T-helper 2 cell (primary cell): ENCODE measurements around the gene SCGB1A1.
A peak's percentile ranks its signal among the peaks of the same experiment; 100 is the strongest.
"Not testable (repeated sequence)": the region's sequence is repeated elsewhere in the genome, so short reads cannot be mapped to it uniquely, and the experiment has no call there.

ENCODE experiments used
- DNase-seq, 5 experiments: peaks; one replicate each; pipeline versions ENCODE4 v3.0.0 to v3.0.0-alpha.2; 2012 to 2022
- total RNA-seq, 2 donors: gene quantifications; one replicate each; lab custom pipeline; 2026; lab: John Stamatoyannopoulos, UW

The SCGB1A1 gene, protein sequence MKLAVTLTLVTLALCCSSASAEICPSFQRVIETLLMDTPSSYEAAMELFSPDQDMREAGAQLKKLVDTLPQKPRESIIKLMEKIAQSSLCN
- total RNA-seq = 0 reads per million in 2 donors

DNA sequence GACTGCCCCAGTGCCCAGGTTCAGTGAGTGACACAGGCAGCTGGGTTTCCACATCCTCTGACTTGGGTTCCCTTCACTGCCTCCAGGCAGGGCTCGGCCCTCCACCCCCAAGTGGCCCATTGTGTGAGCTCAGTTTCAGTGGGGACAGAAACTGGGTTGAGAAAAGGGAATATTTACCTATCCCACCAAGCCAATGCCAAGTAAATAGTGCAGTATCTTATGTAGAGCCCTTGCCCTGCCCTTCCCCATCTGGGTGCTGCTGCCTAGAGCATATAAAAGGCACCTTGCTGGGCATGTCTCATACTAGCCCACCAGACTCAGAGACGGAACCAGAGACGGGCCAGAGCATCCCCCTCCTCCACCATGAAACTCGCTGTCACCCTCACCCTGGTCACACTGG, at the start of gene SCGB1A1:
SCGB1A1 (plus strand) TSS at position 301 of the 400 bp plus-strand sequence; CDS start at position 364, 63 bp downstream.
- DNase-seq = no peak

DNA sequence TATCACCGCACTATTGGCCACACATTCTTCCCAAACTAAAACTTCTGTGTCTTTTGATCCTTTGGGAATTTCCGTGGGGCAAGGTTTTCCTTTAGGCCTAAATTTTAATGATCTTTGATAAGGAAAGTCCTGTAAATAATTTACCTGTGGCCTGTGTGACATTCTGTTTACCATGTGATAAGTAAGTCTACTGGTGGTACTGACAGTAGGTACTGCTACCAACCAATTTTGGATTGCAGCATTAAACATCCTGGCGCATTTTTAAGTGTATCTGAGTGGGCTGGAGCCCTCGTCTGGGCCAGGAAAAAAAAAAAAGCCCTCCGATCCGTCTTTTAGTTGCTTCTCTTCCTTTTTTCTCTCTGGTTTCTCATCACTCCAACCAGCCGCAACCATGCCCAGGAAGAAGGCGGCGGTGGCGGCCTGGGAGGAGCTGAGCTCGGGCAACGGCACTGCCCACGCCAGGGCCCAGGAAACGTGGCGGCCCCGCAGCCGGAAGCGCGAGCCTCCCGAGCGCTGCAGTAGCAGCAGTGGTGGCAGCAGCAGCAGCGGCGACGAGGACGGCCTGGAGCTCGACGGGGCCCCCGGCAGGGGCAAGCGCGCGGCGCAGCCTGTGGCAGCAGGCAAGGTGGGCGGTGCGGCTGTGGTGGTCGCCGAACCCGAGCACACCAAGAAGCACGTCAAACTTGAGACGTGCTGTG, 47.9 kb upstream of the SCGB1A1 start:
- DNase-seq = peak in 4 of 5 experiments; percentile 11 to 69 (median 37)

DNA sequence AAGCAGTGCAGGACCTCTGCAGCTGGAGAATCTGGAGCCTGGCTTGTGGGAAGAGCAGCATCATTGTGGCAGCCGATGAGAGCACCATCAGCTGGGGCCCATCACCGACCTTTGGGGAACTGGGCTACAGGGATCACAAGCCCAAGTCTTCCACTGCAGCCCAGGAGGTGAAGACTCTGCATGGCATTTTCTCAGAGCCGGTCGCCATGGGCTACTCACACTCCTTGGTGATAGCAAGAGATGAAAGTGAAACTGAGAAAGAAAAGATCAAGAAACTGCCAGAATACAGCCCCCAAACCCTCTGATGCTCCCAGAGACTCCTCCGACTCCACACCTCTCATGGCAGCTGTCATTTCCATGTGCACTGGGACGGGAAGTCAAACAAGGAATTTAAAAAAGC, 46.0 kb upstream of the SCGB1A1 start:
- DNase-seq = peak in 1 of 5 experiments; percentile 19

DNA sequence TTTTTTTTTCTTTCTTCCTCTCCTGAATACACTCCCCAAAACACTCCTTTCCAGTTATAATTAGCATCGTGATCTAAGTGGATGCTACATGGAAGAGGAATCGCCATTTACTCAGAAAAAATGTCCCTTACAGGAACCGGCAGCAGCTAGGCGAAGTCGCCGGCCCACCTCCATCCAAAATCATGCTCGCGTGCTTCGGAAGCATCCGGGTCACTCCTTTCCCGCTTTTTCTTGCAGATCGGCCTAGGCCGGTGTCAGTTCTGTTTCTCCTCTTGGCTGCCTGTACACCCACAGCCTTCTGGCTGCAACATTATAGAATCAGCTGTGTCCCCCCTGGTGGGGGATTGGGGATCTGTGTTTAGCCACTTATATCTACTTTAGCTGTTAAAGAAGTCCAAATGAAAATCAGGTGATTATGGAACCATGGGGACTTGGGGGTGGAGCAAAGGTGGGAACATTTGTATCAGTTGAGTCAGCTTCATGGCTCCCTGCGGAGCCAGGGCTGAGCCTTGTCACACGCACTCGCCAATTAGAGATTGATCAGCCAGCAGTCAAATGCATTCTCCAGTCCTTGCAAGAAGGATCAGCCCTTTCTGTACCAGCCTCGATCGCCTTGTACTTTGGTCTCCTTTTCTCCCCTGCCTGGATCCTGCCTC, 45.2 kb upstream of the SCGB1A1 start:
- no peak for DNase-seq

DNA sequence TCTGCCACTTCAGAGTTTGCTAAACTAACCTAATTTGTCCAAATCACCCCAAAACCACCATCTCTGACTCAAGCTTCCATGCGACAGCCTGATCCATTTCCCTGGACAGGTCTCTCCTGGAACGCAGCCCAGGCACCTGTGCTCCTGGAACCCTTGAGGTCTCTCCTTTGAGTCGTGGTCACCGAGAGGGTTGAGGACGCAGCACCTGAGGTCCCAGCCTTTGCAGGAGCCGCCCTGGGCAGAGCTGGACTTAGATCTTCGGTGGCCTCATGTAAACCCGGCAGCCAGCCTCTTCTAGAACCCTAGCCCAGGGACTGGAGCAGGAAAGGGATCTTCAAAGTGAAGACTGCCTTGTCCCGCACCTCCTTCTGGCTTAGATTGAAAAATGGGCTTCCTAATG, 44.0 kb upstream of the SCGB1A1 start:
- DNase-seq = no peak

DNA sequence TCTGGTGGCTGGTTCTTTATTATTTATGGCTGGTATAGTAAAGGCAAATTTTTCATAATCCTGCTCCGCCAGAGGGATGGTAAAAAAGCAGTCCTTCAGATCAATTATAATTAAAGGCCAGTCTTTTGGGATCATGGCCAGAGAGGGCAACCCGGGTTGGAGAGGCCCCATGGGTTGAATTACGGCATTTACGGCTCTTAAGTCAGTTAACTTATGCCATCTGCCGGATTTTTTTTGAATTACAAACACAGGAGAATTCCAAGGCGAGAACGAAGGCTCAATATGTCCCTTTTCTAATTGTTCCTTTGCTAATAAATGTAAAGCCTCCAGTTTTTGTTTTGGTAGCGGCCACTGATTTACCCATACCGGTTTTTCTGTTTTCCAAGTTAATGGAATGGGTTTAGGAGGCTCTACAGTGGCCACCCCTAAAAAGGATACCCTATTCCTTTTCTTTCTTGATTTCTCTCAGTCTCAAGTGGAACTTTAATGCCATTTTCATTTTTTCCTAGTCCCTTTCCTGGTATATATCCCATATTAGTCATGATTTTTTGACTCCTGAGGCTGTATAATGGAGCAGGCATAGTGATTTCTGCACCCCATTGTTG, 40.3 kb upstream of the SCGB1A1 start:
- peak in 1 of 5 experiments; percentile 41 for DNase-seq

DNA sequence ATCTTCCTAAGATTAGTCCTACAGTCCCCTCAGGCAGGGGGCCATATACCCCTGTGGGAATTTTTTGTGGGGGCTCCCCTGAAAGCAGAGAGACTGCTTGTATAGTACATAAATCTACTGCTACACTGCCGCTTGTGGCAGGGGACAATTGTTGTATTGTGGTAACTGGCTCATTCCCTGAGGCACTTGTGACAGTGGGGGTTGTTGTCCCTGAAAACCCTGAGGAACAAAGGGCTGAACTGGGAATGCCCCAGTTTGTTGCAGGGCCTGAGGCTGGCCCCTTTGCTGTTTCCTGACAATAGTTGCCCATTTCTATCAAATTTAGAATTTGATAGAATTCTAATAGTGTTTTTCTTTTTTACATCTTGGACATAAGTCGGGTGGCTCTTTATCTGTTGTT, 39.2 kb upstream of the SCGB1A1 start:
- not testable (repeated sequence) for DNase-seq

DNA sequence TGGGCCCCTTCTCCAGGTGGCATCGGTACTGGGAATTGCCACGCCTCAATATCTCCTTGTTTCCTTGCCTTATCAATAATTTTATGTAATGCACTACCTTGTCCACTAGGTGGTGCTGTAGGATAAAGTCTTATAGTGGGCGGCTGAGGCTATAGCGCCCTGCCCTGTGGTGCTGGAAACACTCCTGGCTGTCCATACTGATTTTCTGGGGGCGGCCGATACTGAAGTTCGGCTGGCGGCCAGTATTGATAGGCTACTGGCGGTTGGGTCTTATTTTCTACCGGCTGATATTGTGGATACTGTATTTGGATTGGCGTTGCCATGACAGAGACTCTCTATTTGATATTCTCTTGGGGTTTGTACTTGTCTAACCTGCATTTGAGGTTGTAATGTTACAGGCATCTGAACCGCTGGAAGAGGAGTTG, 38.0 kb upstream of the SCGB1A1 start:
- peak in 3 of 5 experiments; percentile 22 to 58 (median 56) for DNase-seq

DNA sequence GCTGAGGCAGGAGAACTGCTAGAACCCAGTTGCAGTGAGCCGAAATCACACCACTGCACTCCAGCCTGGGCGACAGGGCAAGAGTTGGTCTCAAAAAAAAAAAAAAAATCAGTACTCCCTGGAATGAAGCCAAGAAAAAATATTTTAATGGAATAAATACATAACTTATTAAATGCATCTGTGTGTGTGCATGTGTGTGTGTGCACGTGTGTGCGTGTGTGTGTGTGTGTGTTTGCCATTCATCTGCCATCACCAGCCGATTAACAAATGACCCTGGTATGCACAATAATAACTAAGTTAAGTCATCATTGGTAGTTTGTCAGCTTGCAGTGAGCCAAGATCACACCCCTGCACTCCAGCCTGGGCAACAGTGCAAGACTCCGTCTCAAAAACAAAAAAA, 35.0 kb upstream of the SCGB1A1 start:
- DNase-seq = no peak

DNA sequence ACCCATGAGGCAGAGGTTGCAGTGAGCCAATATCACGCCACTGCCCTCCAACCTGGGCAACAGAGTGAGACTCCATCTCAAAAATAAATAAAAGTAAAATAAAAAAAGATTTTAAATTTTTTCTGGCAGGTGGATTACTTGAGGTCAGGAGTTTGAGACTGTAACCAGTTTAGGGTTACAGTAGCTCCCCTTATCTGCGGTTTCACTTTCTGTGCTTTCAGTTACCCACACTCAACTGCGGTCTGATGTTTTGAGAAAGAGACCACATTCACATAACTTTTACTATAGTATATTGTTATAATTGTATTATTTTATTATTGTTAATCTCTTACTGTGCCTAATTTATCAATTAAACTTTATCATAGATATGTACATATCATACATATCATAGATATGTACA, 32.8 kb upstream of the SCGB1A1 start:
- peak in 2 of 5 experiments; percentile 16 to 80 for DNase-seq

DNA sequence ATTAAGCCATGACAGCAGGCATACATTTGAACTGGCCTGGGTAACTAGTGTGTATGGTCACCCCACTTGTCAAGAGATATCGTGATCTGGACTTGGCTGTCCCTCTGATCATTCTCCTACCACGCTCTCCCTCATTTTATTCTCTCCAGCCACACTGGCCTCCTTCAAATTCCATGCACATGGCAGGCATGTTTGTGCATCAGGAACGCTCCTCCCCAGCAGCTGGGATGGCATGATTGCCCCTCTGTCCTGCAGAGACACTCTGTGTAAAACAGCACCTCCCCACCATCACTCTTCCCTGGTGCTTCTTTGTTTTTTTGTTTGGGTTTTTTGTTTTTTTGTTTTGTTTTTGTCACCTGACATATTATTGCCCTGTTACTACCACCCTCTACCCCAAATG, 31.5 kb upstream of the SCGB1A1 start:
- no peak for DNase-seq

DNA sequence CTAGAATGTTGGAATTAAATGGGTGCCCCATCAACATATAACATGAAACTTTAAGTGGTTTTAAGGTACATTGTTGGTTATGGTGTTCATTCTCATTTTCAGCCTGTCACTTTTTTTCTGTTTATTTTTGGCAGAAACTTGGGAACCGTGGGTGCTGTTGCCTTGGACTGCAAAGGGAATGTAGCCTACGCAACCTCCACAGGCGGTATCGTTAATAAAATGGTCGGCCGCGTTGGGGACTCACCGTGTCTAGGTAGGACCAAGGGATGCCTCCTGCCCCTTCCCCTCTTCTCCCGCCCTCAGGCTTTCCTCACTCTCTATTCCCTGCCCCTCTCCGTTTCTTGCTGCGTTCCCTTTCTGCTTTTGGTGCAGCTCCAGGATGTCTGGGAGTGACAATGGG, 29.8 kb upstream of the SCGB1A1 start:
- no peak for DNase-seq

DNA sequence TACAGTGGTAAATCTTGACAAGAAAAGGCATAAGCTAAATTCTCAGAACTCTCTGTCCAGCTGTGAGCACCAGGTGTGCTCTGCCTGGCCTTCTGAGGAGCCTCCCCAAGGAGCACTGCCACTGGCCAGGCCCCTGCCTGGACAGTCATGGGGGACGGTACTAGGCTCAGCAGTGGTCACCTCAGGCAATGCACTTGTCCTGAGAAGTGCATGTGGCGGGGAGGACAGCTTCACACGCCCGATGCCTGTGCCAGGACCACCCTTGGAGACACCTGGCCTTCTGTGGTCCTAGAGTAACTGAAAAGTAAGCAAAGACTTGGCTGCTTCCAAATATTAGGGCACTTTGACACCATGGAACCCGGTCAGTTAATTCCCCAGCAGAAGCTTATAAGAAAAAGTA, 28.6 kb upstream of the SCGB1A1 start:
- DNase-seq = no peak

DNA sequence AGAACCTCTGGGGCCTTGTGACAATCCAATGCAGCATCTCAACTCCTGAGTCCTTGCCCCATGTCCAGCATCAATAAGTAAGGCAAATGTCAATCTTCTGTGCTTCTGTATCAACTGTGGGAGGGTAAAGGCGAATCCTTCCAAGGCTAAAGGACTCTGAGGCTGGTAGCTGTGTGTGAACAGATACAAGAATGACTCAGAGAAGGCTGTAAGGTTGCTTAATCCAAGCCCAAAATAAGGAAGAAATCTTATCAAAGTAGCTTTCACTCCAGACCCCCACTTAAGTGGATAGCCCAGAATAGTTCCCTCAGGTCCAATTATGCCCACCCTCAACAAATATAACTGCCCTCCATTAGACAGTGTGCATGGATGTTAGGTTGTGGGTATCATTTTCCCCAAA, 28.1 kb upstream of the SCGB1A1 start:
- no peak for DNase-seq

DNA sequence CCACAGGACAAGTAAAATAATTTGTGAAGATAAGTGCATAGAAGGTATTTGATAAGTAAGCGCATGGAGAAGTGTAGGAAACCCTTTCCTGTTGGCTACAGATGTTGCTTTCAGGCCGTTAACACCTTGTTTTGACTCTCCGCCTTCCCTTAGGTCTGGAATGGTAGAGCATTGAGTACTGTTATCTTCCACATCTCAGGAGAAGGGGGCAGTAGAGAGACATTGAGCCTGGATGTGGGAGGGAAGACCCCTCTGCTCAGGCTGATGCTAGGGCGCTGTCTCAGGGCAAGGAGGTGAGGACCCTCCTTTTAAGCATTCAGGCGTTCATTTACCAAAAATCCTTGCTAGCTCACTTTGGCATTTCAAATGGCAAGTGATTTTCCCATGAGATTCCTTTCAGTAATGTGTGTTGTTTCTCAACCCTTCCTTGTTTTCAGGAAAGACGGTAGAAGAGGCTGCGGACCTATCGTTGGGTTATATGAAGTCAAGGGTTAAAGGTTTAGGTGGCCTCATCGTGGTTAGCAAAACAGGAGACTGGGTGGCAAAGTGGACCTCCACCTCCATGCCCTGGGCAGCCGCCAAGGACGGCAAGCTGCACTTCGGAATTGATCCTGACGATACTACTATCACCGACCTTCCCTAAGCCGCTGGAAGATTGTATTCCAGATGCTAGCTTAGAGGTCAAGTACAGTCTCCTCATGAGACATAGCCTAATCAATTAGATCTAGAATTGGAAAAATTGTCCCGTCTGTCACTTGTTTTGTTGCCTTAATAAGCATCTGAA, 27.0 kb upstream of the SCGB1A1 start:
- DNase-seq = no peak

DNA sequence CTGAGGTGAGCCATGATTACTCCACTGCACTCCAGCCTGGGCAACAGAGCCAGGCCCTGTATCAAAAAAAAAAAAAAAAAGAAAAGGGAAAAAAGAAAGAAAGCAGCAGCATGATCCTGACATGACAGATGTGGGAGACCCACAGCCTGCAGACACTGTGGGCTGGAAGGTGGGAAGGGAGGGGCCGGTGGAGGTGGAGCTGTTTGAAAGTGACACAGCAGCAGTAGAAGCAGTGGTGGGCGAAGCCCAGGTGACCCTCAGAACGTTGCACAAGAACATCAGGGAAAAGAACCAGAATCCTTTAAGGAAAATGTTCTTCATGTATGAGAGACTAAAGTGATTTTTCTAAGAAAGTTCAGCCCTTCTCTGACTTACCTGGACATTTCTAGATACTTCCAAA, 26.3 kb upstream of the SCGB1A1 start:
- no peak for DNase-seq

DNA sequence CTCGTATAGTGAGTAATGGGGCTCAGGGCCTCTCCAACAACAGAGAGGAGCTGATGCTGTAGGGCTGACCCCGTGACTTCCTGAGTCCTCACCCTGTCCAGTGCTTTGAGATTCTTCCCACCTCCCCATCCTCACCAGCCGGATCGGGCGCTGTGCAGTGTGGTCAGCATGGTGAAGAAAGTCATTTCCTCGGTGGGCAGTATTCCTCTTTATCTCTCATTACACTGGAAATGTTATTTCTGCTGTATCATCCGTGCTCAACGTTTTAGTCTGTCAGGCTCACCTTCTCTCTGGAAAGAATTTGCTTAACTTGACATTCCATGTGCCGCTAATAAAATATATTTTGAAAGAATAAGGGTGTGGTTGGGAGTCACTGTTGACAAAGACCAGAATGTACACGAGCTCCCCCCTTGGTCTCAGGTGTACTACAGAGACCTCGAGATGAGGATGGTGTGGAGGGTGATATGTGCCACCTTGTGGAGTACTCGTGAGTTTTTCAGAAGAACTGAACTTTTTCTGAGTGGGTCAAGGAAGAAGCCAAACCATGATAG, 25.7 kb upstream of the SCGB1A1 start:
- DNase-seq = peak in 1 of 5 experiments; percentile 35

DNA sequence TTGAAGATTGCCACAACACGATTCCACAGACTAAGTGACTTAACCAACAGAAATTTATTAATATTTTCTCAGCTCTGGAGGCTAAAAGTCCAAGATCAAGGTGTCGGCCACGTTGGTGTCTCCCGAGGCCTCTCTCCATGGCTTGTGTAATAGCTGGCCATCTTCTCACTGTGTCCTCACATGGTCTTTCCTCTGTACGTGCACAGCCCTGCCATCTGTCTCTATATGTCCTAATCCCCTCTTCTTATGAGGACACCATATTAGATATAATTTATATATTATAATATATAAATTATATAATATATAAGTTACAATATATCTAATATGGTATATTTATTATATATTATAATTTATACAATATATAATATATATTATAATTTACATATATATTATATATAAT, 25.1 kb upstream of the SCGB1A1 start:
- no peak for DNase-seq

DNA sequence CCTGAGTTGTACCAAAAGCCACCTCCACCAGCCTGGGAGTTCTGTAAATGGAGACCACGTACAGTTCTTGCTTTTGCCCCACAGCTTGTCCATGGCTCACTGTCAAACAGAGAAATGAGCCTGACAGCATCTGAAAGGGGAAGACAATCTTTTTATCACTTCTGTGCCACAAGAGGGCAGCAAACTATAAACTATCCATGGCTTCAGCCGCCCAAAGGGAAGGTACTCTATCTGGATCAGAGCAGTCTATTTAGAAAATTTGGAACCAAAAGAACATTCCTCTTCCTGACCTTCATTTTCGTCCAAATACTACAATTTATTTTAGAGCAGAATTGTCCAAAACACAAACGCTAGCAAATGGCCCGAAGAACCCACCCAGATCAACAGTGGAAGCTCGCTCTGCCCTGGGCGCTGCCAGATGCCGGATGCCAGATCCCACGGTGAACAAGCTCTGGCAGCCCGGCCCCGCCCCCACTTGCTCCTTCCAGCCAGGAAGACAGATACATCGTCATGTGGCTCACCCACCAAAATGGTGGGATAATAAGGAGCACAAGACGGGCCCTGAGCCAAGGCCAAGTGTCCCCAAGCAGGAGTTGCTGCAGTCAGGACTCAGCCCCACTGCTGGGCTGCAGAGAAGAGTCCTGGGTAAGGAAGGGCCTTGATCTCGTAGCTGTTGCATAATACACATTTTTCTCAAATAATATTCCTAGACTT, 23.9 kb upstream of the SCGB1A1 start:
- peak in 2 of 5 experiments; percentile 30 to 80 for DNase-seq

DNA sequence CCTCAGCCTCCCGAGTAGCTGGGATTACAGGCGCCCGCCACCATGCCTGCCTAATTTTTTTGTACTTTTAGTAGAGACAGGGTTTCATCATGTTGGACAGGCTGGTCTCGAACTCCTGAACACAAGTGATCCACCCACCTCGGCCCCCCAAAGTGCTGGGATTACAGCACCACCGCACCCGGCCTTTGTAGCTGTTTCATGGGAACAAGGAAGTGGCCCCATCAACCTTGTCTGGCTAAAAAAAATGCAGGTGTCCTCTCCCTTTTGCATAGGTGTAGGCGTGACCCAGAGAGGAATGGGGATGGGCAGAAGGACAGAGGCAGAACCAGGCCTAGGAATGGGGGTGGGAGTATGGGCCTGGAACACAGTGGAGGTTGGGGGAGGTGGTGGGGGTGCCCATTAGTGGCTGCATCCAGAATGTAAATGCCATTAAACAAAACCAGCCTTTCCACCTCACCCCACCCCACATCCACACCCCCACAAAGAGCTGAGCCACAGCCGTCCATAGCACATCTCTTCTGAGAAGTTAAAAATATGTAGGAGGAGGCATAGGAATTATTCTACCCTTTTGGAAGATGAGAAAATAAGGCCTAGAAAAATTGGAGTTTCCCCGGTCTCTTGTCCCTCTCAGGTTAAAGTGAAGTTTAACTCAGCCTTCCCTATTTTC, 22.8 kb upstream of the SCGB1A1 start:
- DNase-seq = no peak
